ENCODE data around the gene MYO9A.

DNA sequence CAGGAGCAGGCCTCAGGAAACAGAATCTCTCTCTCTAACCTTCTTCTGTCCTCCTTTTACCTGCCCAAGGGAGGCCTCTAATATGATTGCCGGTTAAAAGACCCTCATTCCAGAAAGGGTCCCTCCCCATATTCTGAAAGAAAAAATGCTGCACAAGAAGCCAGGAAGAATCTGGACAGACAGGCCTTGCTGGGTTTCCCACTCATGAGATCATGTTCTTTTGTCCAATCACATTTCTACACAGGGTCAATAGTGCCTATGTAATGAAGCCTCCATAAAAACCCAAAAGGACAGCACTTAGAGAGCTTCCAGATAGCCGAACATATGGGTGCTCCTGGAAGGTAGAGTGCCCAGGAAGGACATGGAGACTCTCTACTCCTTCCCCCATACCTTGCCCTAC, 146.0 kb downstream of the MYO9A start:
- TF ChIP-seq CTCF (IDR thresholded peaks at IDR 0.05), result no peak
- TF ChIP-seq POLR2A (IDR thresholded peaks at IDR 0.05), result no peak

All from heart left ventricle (tissue), 13 donors.